ENCODE results near the gene ATRIP. TPM values are rescaled to one million over a fixed set of nuclear protein-coding genes. Genes with fewer than 3 reads are reported as not detected.
A peak's percentile ranks its signal among the peaks of the same experiment; 100 is the strongest.

The ATRIP gene
- total RNA-seq, 2 donors from 2014 or later = 7.7 to 16.5 TPM

GRCh38 chr3:48467473-48468267 lies 21.1 kb downstream of the ATRIP start:
- peak overlapping the region; percentile 99 to 100 for H3K27ac ChIP-seq
- DNase-seq (ENCODE audit: low spot score) = no peak
- WGBS = 44% methylated on average over 7 of the region's 7 CpGs
- intact Hi-C loops (cut with DNase I) = loop anchor here (5.0 kb wide), 1 partner anchor 130 kb away; the partner anchor contains the start of gene COL7A1
- TF ChIP-seq POLR2A (IDR thresholded peaks at IDR 0.05) = no peak
- TF ChIP-seq POLR2AphosphoS5 (IDR thresholded peaks at IDR 0.05) = no peak
- TF ChIP-seq CTCF (IDR thresholded peaks at IDR 0.05) = no peak
- peaks cover 43% of the 10 kb centered on the region for H3K4me1 ChIP-seq (replicated peaks)
- H3K27me3 ChIP-seq (replicated peaks; ENCODE audit: insufficient read depth) = no peaks in the 10 kb centered on the region
- H3K9me3 ChIP-seq = no peaks in the 10 kb centered on the region
- peaks cover 0 to 7% of the 10 kb centered on the region in 2 donors for H3K36me3 ChIP-seq
- peak overlapping the region in 1 of 2 donors; percentile 50 for H3K4me3 ChIP-seq

DNA sequence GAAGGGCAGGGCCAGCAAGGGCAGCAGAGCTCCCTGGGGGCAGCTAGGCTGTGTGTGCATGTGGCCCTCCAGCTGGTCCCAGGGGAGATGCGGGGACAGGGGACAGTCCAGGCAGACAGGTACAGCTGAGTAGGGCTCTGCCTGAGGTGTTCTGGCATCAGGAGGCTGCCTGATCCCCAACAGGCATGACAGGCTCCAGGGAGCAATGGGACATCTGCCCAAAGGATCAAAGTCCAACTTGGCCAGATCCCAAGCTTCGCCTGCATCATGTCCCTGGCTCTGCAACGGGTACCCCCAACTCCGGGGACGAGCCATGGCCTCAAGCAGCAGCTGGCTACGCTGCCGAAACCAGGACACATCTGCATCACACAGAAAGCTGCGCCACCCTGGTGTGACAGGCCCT lies 21.8 kb downstream of the ATRIP start:
- Histone ChIP-seq H3K4me3 (no peak overlapping the region), H3K4me1 (replicated peaks) (peaks cover 45% of the 10 kb centered on the region), H3K9me3 (no peaks in the 10 kb centered on the region), H3K36me3 (peaks cover 0 to 7% of the 10 kb centered on the region in 2 donors), H3K27me3 (replicated peaks; ENCODE audit: insufficient read depth) (no peaks in the 10 kb centered on the region), H3K27ac (peak overlapping the region; percentile 99 to 100)
- WGBS = 48% methylated on average over 8 of the region's 8 CpGs
- TF ChIP-seq POLR2AphosphoS5 (IDR thresholded peaks at IDR 0.05) (no peak), CTCF (IDR thresholded peaks at IDR 0.05) (no peak), POLR2A (IDR thresholded peaks at IDR 0.05) (no peak)
- intact Hi-C loops (cut with DNase I) = loop anchor here (5.0 kb wide), 1 partner anchor 129 kb away; the partner anchor contains the start of gene COL7A1
- no peak for DNase-seq (ENCODE audit: low spot score)

- H3K36me3 ChIP-seq = peaks cover 0 to 7% of the 10 kb centered on the region in 2 donors
- H3K27ac ChIP-seq = peak overlapping the region in 1 of 2 donors; percentile 100
- no peak overlapping the region for H3K4me3 ChIP-seq
- no peaks in the 10 kb centered on the region for H3K9me3 ChIP-seq
- H3K4me1 ChIP-seq (replicated peaks) = peaks cover 49% of the 10 kb centered on the region
- H3K27me3 ChIP-seq (replicated peaks; ENCODE audit: insufficient read depth) = no peaks in the 10 kb centered on the region
- no peak for DNase-seq (ENCODE audit: low spot score)
- intact Hi-C loops (cut with DNase I) = loop anchor here (5.0 kb wide), 1 partner anchor 128 kb away; the partner anchor contains the start of gene COL7A1
- WGBS = 80% methylated on average over 24 of the region's 29 CpGs
- TF ChIP-seq POLR2AphosphoS5 (IDR thresholded peaks at IDR 0.05) = no peak
- TF ChIP-seq POLR2A (IDR thresholded peaks at IDR 0.05) = no peak
- TF ChIP-seq CTCF (IDR thresholded peaks at IDR 0.05) = no peak
Observed at GRCh38 chr3:48469046-48469915, 22.7 kb downstream of the ATRIP start.

GRCh38 chr3:48470286-48470685 lies 23.7 kb downstream of the ATRIP start:
- no peak overlapping the region for H3K4me3 ChIP-seq
- 56% methylated on average over 1 of the region's 1 CpG for WGBS
- peak overlapping the region in 1 of 2 donors; percentile 50 for H3K27ac ChIP-seq
- TF ChIP-seq POLR2AphosphoS5 (IDR thresholded peaks at IDR 0.05) = no peak
- no peak for TF ChIP-seq CTCF (IDR thresholded peaks at IDR 0.05)
- TF ChIP-seq POLR2A (IDR thresholded peaks at IDR 0.05) = no peak
- H3K9me3 ChIP-seq = no peaks in the 10 kb centered on the region
- intact Hi-C loops (cut with DNase I) = no loop called here
- H3K4me1 ChIP-seq (replicated peaks) = peaks cover 41% of the 10 kb centered on the region
- peaks cover 0 to 7% of the 10 kb centered on the region in 2 donors for H3K36me3 ChIP-seq
- DNase-seq (ENCODE audit: low spot score) = no peak
- no peaks in the 10 kb centered on the region for H3K27me3 ChIP-seq (replicated peaks; ENCODE audit: insufficient read depth)

Measured in prostate gland (tissue), 2 donors.